ENCODE results near the gene SLCO3A1.

DNA sequence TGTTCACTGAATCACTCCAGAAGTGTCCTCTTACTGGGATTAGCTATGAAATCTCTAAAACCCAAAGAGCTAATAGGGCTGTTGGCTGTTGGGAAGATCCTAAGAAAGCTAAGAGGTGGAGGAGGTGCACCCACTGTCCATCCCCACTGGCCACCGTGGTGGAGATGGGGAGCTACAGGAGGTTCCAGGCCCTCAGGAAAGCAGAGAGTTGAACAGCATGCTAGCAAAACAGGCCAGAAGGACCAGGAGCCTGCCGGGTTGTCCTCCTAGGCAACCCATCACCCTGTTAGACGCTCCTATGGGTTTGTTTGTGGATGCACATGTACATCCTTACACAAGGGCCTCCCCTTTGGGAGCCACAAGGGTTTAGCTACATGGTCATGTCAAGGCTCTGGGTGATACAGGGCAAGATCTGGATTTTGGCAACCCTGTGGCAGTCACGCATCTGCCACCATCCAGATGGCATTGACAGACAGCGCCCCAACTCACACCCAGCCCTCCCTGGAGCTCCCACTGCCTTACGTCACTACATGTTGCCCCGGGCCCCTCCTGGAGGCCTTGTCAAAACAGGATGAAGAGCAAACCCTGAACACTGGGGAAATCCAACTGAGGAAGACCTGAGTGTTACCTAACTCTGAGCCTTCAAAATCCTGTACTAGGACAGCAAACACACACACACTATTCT is 208.1 kb downstream of the SLCO3A1 start:
- TF ChIP-seq EP300 (IDR thresholded peaks at IDR 0.05; ENCODE audit: low read depth) (no peak), POLR2A (IDR thresholded peaks at IDR 0.05) (no peak)
- TF ChIP-seq, protein P1, sequence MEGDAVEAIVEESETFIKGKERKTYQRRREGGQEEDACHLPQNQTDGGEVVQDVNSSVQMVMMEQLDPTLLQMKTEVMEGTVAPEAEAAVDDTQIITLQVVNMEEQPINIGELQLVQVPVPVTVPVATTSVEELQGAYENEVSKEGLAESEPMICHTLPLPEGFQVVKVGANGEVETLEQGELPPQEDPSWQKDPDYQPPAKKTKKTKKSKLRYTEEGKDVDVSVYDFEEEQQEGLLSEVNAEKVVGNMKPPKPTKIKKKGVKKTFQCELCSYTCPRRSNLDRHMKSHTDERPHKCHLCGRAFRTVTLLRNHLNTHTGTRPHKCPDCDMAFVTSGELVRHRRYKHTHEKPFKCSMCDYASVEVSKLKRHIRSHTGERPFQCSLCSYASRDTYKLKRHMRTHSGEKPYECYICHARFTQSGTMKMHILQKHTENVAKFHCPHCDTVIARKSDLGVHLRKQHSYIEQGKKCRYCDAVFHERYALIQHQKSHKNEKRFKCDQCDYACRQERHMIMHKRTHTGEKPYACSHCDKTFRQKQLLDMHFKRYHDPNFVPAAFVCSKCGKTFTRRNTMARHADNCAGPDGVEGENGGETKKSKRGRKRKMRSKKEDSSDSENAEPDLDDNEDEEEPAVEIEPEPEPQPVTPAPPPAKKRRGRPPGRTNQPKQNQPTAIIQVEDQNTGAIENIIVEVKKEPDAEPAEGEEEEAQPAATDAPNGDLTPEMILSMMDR (IDR thresholded peaks at IDR 0.05), result no peak

All from transverse colon (tissue), 3 donors.